Central memory CD8-positive, alpha-beta T cell (primary cell): ENCODE results near the gene GPR82.
"Not testable (repeated sequence)": the region's sequence is repeated elsewhere in the genome, so short reads cannot be mapped to it uniquely, and the experiment has no call there.

Experiments
- ATAC-seq: fragments of 150-1000 bp; cut with Tn5 transposase; replicated peaks from 2 replicates; pipeline ENCODE4 v1.10.0; 2022; ENCODE audit warnings: mild to moderate bottlenecking, moderate FRiP score, moderate number of reproducible peaks; ENCODE audit not compliant: poor library complexity, severe bottlenecking; ENCODE audit errors: extremely low read depth
- DNase-seq, 2 donors: peaks; one replicate each; pipeline ENCODE4 v3.0.0; 2021; ENCODE audit warnings: low spot score in 2 of 2
- H3K27ac Mint-ChIP-seq: one replicate; pipeline ENCODE4 v1.8.0; 2022; ENCODE audit warnings: low read depth, mild to moderate bottlenecking, moderate library complexity, mixed read lengths
- H3K27me3 Mint-ChIP-seq: one replicate; pipeline ENCODE4 v1.8.0; 2022; ENCODE audit warnings: mixed read lengths
- H3K36me3 Mint-ChIP-seq: one replicate; pipeline ENCODE4 v1.8.0; 2022; ENCODE audit warnings: mild to moderate bottlenecking, moderate library complexity, mixed read lengths; ENCODE audit not compliant: insufficient read depth
- H3K4me1 Mint-ChIP-seq: one replicate; pipeline ENCODE4 v1.8.0; 2022; ENCODE audit warnings: mixed read lengths
- H3K4me3 Mint-ChIP-seq: one replicate; pipeline ENCODE4 v1.8.0; 2022; ENCODE audit warnings: mild to moderate bottlenecking, moderate library complexity, mixed read lengths
- H3K9me3 Mint-ChIP-seq: one replicate; pipeline ENCODE4 v1.8.0; 2022; ENCODE audit warnings: mixed read lengths

GPR82 gene

DNA sequence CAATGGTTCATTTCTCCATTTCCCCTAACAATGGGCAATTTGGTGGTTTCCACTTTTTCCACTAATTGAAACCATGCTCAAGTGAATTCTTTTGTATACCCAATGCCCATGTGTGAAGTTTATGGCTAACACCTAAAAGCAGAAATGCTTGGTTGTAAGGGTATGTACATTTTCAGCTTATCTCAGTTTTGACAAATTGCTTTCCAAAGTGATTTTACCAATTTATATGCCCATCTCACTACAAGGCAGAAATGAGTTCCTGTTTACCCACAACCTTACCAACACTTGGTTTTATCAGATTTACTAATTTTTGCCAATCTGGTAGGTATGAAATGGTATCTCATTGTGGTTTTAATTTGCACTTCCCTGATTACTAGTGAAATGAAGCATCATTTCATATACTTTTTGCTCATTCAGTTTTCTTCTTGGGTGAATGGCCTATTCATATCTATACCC is 20.4 kb upstream of the GPR82 start:
- Mint-ChIP-seq H3K4me1 (peaks cover 35% of the 10 kb centered on the region), H3K4me3 (no peak overlapping the region), H3K36me3 (peaks cover 2% of the 10 kb centered on the region), H3K27ac (peak overlapping the region; percentile 10), H3K9me3 (no peaks in the 10 kb centered on the region), H3K27me3 (no peaks in the 10 kb centered on the region)
- DNase-seq (no peak), ATAC-seq (peak; percentile 40)

DNA sequence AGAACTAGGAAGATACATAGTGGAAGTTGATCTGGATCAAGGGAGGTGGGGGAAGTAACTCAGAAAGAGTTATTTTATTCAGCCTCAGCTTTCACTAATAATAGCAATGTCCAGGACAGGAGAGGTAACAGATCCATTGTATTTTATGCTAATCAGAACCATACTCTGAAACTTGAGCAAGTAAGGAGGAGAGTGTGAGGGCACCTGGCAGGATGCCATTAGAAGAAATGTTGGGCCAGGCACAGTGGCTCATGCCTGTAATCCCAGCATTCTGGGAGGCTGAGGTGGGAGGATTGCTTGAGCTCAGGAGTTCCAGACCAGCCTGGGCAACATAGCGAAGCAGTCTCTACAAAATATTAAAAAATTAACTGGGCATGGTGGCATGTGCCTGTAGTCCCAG is 18.9 kb upstream of the GPR82 start:
- ATAC-seq (no peak), DNase-seq (no peak)
- H3K27me3 Mint-ChIP-seq, result no peaks in the 10 kb centered on the region
- peak overlapping the region; percentile 74 for H3K27ac Mint-ChIP-seq
- H3K4me3 Mint-ChIP-seq, result peak overlapping the region; percentile 44
- peaks cover 35% of the 10 kb centered on the region for H3K4me1 Mint-ChIP-seq
- H3K9me3 Mint-ChIP-seq, result no peaks in the 10 kb centered on the region
- peaks cover 2% of the 10 kb centered on the region for H3K36me3 Mint-ChIP-seq

DNA sequence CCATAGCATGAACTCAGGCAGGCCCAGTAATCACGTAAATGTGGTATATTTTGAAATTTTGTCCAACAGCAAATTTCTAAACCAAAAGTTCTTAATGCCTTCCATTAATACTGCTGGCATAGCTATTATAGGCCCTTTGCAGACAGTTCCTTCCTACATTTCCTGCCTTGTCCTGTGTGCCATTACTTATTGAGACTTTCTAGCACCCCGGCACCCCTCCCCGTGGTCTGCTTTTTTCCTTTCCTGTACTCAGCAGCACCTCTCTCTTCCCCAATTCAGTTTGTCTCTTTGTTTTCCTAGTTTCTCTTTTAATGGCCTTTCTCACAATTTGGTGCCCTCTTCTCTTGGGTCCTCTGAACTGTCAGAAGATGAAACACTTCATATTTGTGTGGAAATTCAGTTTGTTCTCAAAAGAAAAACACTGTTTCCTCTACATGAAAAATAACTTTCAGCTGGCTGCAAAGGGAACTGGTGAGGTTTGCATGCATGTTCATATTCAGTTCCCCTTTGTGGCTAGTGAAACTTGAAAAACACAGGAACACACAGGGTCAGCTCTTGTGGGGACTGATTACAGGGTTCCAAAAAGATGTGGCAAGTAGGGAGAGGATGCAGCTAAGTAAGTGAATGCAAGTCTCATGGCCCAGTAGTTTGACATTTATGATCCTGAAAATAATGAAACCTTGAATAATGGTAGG is 18.2 kb upstream of the GPR82 start:
- ATAC-seq (no peak), DNase-seq (no peak)
- Mint-ChIP-seq H3K27ac (peak overlapping the region; percentile 48), H3K36me3 (peaks cover 2% of the 10 kb centered on the region), H3K27me3 (no peaks in the 10 kb centered on the region), H3K9me3 (no peaks in the 10 kb centered on the region), H3K4me1 (peaks cover 35% of the 10 kb centered on the region), H3K4me3 (peak overlapping the region; percentile 21)

DNA sequence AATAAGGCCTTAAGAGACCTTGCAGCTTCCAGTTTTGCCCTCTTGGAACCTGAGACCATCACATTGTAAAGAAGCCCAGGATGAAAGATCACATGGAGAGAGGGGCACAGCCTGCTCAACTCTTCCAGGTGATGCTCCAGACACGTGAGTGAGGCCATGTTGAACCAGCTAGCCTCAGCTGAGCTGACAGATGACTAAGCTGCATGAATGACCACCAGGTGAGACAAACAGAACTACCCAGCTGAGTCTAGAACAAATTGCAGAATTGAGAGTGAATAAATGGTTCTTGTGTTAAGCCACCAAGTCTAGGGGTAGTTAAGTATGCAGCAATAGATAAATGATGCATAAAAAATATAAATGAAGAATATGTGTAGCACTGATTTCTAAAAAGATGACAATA is 16.8 kb upstream of the GPR82 start:
- Mint-ChIP-seq H3K9me3 (no peaks in the 10 kb centered on the region), H3K27me3 (no peaks in the 10 kb centered on the region)

DNA sequence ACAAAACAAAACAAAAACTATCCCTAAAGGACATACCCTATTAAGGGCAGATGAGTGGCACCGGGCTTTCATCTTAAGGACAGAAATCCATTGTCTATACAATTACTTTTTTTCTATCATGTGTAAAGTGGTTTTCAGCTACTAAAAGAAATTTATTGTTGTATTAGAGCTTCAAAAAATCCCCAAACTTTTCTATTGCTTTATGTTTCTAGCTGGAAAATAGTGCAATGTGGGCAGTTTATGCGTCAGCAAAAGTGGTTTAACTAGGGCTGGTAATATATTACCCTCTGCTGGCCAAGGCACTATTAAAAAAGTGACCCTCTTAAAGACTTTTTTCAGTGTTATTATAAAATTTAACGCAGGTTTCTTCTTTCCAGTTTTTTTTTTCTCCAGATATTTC is 15.5 kb upstream of the GPR82 start:
- Mint-ChIP-seq H3K27me3 (no peaks in the 10 kb centered on the region), H3K4me3 (no peak overlapping the region), H3K36me3 (peaks cover 9% of the 10 kb centered on the region), H3K9me3 (no peaks in the 10 kb centered on the region), H3K27ac (no peak overlapping the region), H3K4me1 (peaks cover 34% of the 10 kb centered on the region)
- DNase-seq, result no peak
- no peak for ATAC-seq

More for the DNA sequence above, 16.8 kb upstream of the GPR82 start:
- ATAC-seq (no peak), DNase-seq (no peak)
- Mint-ChIP-seq H3K4me3 (no peak overlapping the region), H3K4me1 (peaks cover 35% of the 10 kb centered on the region), H3K36me3 (peaks cover 4% of the 10 kb centered on the region), H3K27ac (no peak overlapping the region)

DNA sequence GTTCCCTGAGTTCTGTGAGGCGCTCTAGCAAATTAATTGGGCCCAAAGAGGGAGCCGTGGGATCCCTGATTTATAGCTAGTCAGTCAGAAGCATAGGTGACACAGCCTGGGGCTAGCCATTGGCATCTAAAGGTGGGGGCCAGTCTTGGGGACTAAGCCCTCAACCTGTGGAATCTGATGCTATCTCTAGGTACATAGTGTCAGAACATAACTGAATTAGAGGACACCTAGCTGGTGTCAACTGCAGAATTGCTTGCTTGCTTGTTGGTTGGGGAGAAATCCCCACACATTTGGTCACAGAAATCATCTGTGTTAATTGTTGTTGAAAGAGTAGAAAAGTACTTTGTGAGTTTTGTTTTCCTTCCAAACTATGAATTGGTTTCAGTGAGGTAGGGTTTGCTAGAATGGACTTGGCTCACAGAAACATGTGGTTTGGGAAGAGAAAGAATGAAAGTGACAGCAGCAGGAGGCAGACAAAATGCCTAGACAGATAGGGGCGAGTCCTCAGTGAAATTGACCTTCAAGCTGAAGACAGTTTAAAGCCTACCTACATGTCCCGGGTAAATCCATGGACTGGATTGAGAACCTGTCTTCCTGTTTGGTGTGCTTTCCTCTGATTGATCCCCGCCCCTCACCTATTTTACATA is 12.8 kb upstream of the GPR82 start:
- DNase-seq (no peak), ATAC-seq (no peak)
- Mint-ChIP-seq H3K27me3 (no peaks in the 10 kb centered on the region), H3K4me1 (peaks cover 20% of the 10 kb centered on the region), H3K9me3 (no peaks in the 10 kb centered on the region), H3K36me3 (peaks cover 9% of the 10 kb centered on the region), H3K27ac (no peak overlapping the region), H3K4me3 (no peak overlapping the region)

DNA sequence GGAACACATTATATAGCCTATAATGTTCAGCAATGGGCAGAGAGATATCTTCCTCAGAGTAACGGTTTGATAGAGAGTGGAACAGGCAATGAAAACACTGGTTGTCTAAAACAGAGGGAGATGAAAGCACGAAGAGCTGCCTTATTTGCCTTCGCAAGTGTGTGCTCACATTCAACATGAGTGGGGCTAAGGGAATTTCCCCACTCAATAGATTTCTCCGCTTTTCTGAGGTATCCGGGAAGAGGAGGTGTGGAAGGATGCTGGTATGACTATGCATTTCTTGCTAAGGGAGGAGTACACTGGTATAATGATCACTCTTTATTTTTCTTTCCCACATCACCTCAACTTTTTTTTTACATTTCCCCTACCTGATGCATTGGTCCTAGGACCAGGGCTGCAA is 7.8 kb upstream of the GPR82 start:
- Mint-ChIP-seq H3K27ac (no peak overlapping the region), H3K4me1 (peaks cover 25% of the 10 kb centered on the region), H3K27me3 (no peaks in the 10 kb centered on the region), H3K4me3 (no peak overlapping the region), H3K36me3 (peaks cover 16% of the 10 kb centered on the region), H3K9me3 (no peaks in the 10 kb centered on the region)
- no peak for DNase-seq
- ATAC-seq, result no peak

DNA sequence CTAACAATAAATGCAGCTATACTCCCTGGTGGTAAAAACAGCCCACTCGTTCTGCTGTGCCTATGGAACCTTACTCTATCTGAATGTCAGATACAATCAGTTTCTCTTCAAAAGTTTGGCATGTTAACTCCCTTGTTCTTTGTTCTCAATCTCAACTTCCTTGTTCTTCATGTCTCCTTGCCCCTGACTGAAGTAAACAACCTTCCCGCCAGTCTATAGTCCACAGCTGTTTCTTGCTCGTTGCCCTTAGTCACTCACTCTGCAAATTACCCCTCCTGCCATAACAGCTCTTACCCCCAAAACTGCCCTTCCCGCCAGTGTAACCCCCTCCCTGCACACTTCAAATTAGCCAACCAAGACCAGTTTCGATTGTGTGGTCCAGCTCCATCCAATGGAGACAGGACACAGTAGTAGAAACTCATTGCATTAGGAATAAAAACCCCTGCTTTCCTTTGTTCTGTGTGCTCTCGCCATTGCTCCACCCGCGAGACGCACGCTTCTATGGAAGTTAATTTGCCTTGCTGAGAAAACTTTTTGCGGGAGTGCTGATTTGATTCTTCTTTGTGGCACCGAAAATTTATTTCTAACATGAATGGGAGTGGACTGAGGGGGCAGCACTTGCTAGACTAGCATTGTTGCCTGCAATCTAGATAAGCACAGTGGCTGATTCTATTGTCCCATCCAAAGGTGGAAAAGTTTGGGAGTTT is 7.1 kb upstream of the GPR82 start:
- no peaks in the 10 kb centered on the region for H3K9me3 Mint-ChIP-seq
- H3K4me3 Mint-ChIP-seq, result no peak overlapping the region
- H3K27ac Mint-ChIP-seq, result no peak overlapping the region
- no peaks in the 10 kb centered on the region for H3K27me3 Mint-ChIP-seq
- peaks cover 32% of the 10 kb centered on the region for H3K4me1 Mint-ChIP-seq
- DNase-seq, result no peak
- ATAC-seq, result no peak
- H3K36me3 Mint-ChIP-seq, result peaks cover 14% of the 10 kb centered on the region

DNA sequence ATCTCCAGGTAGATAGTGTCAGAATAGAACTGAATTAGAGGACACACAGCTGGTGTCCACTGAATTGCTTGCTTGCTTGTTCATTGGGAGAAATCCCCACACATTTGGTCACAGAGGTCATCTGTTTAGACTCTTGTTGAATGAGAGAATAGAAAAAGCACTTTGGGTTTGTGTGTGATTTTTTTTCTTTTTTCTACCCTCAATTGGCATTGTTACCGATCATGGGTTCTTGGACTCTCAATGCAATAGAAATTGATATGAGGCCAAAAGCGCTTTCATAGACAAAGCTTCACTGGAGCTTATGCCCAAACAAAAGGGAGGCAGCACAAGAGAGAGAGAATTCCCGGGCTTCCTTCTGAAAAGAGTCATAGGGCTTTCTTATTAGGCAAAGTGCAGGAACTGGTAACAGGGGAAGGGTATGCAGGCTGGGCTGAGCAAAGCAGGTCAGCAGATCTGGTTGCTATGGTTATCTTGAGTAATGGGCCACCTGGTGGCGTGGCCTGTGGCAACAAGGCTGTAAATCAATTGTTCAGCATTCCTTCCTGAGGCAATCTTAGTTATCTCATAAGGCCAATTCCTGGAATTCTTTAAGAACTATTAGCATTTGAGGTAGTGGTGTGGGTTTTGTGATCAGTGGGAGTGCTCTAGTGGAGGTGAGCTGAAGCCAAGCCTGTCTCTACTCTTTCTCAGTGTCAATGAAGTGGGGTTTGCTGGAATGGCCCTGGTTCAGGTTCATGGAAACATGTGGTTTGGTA is 5.3 kb upstream of the GPR82 start:
- no peak for ATAC-seq
- H3K4me1 Mint-ChIP-seq, result peaks cover 35% of the 10 kb centered on the region
- DNase-seq, result no peak
- H3K9me3 Mint-ChIP-seq, result no peaks in the 10 kb centered on the region
- no peaks in the 10 kb centered on the region for H3K27me3 Mint-ChIP-seq
- peak overlapping the region; percentile 25 for H3K4me3 Mint-ChIP-seq
- H3K36me3 Mint-ChIP-seq, result peaks cover 12% of the 10 kb centered on the region
- no peak overlapping the region for H3K27ac Mint-ChIP-seq

DNA sequence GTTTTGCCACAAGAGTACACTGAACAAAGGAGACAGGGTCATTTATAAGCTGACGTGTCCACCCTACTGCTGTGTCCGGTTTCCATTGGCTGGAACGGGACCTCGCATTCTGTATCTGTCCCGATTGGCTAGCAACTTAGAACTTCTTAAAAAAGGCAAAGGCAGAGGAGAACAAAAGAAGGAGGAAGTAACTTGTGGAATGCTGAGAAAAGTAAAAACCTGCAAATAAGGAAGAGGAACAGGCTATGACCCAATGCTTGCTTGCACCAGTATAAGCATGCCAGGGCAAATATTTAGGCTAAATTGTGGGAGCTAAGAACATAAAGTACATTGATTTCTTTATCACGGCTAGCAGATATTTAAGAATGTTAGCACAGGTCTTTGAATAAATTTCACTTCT is 4.4 kb upstream of the GPR82 start:
- not testable (repeated sequence) for H3K4me3 Mint-ChIP-seq, H3K27me3 Mint-ChIP-seq, DNase-seq, H3K9me3 Mint-ChIP-seq, ATAC-seq
- H3K36me3 Mint-ChIP-seq, result peaks cover 13% of the 10 kb centered on the region
- H3K4me1 Mint-ChIP-seq, result peaks cover 30% of the 10 kb centered on the region
- peak overlapping the region; percentile 41 for H3K27ac Mint-ChIP-seq

DNA sequence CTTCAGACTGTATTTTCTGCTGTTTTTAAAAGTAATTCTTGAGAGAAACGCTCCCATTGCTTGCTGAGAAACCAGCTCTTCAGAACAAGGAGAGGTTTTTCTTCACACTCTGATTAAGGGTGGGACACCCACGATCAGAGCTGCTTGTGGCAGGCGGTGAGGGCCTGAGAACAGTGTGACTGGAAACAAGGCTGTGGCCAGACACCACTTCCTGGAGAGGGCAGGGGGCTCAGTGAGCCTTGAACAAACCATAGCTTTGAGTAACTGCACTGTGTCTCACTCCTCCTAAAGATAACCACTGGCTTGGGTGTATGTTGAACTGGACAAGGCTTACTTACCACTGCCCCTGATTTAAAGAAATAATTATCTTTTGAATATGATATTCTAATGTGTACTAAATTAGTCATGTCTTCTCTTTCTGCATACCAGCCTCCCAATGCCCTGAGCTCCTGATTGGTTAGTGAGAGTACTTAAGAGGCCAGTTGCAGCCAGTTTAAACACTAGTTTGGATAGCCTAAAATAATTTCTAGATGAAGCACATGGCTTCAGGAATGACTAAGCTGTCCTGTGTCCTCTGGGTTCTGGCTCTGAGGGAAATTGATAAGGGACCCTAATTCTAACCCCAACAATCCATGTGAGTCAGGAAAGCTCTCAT is 3.7 kb upstream of the GPR82 start:
- peaks cover 30% of the 10 kb centered on the region for H3K4me1 Mint-ChIP-seq
- H3K9me3 Mint-ChIP-seq, result no peaks in the 10 kb centered on the region
- DNase-seq, result peak in 1 of 2 donors; percentile 54
- ATAC-seq, result peak; percentile 96
- peaks cover 13% of the 10 kb centered on the region for H3K36me3 Mint-ChIP-seq
- H3K27me3 Mint-ChIP-seq, result no peaks in the 10 kb centered on the region
- peak overlapping the region; percentile 28 for H3K4me3 Mint-ChIP-seq
- peak overlapping the region; percentile 41 for H3K27ac Mint-ChIP-seq

DNA sequence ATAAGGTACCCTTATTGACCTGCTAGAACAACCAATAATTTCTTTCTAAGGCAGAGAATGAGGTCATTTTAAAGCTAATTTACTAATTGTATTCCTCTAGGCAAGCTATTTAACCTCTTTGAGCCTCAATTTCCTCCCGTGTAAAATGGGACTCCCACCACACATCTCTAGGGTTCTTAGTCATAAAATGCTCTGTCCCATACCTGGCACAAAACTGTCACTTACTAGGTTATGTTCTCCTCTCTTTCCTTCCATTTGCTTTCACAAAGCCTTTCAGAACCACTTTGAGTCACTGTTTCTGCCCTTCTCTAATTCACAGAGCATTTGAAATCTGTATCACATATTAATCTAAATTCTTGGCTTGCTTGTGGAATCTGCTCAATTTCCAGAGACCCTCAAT is 2.4 kb upstream of the GPR82 start:
- peaks cover 30% of the 10 kb centered on the region for H3K4me1 Mint-ChIP-seq
- peaks cover 8% of the 10 kb centered on the region for H3K36me3 Mint-ChIP-seq
- no peak overlapping the region for H3K27ac Mint-ChIP-seq
- H3K9me3 Mint-ChIP-seq, result no peaks in the 10 kb centered on the region
- no peaks in the 10 kb centered on the region for H3K27me3 Mint-ChIP-seq
- DNase-seq, result no peak
- no peak overlapping the region for H3K4me3 Mint-ChIP-seq
- no peak for ATAC-seq
